OCI-LY1 (cell line): ENCODE measurements around the gene CHEK1.

ENCODE experiments used
- H2AFZ ChIP-seq: fragments of 200-600 bp; sonication (generic), shearing (Covaris generic); 2 replicates; pipeline ENCODE4 v1.6.0; 2014; ENCODE audit warnings: antibody characterized with exemption, mild to moderate bottlenecking, low read length
- H3F3A ChIP-seq: fragments of 200-600 bp; sonication (generic), shearing (Covaris generic); 2 replicates; pipeline ENCODE4 v1.6.0; 2014; ENCODE audit warnings: mild to moderate bottlenecking, antibody characterized with exemption, low read length, moderate library complexity; ENCODE audit not compliant: insufficient read depth
- H3K27ac ChIP-seq: fragments of 200-600 bp; sonication (generic); 2 replicates; pipeline ENCODE4 v1.5.1; 2014; ENCODE audit warnings: low read length, mixed run types, mild to moderate bottlenecking, low read depth; ENCODE audit not compliant: poor library complexity, severe bottlenecking
- H3K27me3 ChIP-seq: fragments of 200-600 bp; sonication (generic); 2 replicates; pipeline ENCODE4 v1.6.0; 2014; ENCODE audit warnings: antibody characterized with exemption, mild to moderate bottlenecking, low read length, moderate library complexity; ENCODE audit not compliant: insufficient read depth
- H3K36me3 ChIP-seq: fragments of 200-600 bp; sonication (generic); 2 replicates; pipeline ENCODE4 v1.6.1; 2014; ENCODE audit warnings: mild to moderate bottlenecking, antibody characterized with exemption, low read length, moderate library complexity, mixed read lengths; ENCODE audit not compliant: insufficient read depth
- H3K4me1 ChIP-seq: fragments of 200-600 bp; sonication (generic); 2 replicates; pipeline ENCODE4 v1.5.1; 2014; ENCODE audit warnings: mild to moderate bottlenecking, low read length, moderate library complexity; ENCODE audit not compliant: insufficient read depth, severe bottlenecking
- H3K4me2 ChIP-seq: fragments of 200-600 bp; sonication (generic), shearing (Covaris generic); 2 replicates; pipeline ENCODE4 v1.6.1; 2014; ENCODE audit warnings: low read length
- H3K4me3 ChIP-seq: fragments of 200-600 bp; sonication (generic); 2 replicates; pipeline ENCODE4 v1.5.1; 2014; ENCODE audit warnings: low read length, low read depth, mild to moderate bottlenecking, mixed read lengths; ENCODE audit not compliant: poor library complexity, severe bottlenecking
- H3K79me2 ChIP-seq: fragments of 200-600 bp; shearing (Covaris generic); 2 replicates; pipeline ENCODE4 v1.6.1; 2016; ENCODE audit warnings: mixed run types, low read length, mixed read lengths; ENCODE audit not compliant: insufficient read depth
- H3K9ac ChIP-seq: fragments of 200-600 bp; sonication (generic), shearing (Covaris generic); 2 replicates; pipeline ENCODE4 v1.6.1; 2014; ENCODE audit warnings: mild to moderate bottlenecking, low read length, mixed read lengths
- H3K9me2 ChIP-seq: fragments of 200-600 bp; sonication (generic), shearing (Covaris generic); 2 replicates; pipeline ENCODE4 v1.6.1; 2014; ENCODE audit warnings: low read depth, mild to moderate bottlenecking, low read length, mixed read lengths
- H3K9me3 ChIP-seq: fragments of 200-600 bp; shearing (Covaris generic); 2 replicates; pipeline ENCODE4 v1.6.1; 2014; ENCODE audit warnings: low read length, mixed read lengths
- H4K20me1 ChIP-seq: fragments of 200-600 bp; sonication (generic), shearing (Covaris generic); 2 replicates; pipeline ENCODE4 v1.6.0; 2016; ENCODE audit warnings: mild to moderate bottlenecking, low read length; ENCODE audit not compliant: insufficient read depth
- EZH2 ChIP-seq: fragments of 200-600 bp; sonication (generic), shearing (Covaris generic); IDR thresholded peaks from 2 replicates; pipeline ENCODE4 v1.8.0; 2017; ENCODE audit warnings: borderline replicate concordance, mixed run types, mild to moderate bottlenecking, antibody characterized with exemption, low read length, moderate library complexity, mixed read lengths
- TF ChIP-seq, protein P1 (sequence below): fragments of 200-600 bp; sonication (generic), shearing (Covaris generic); IDR thresholded peaks from 2 replicates; pipeline ENCODE4 v1.5.1; 2017; ENCODE audit warnings: mild to moderate bottlenecking, antibody characterized with exemption, low read length, moderate library complexity, mixed read lengths

CHEK1 gene

DNA sequence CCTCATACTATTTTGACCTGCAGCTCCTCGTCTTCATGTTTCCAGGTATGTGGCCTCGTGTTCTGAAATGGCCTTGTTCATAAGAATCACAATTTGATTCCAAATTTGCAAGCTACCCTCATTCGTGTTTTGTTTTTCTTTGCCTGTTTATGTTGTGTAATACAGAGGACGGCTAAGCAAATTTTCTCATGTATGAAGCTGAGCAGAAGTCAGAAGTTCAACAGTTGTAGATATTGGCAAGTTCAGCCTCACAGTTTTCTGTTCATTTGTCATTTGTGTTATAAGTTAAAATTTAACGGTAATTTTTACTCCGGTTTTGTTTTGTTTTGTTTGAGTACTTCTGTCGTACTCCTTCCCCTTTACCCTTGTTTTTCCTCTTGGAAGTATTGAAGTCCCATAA, 15.4 kb upstream of the CHEK1 start:
- Histone ChIP-seq H2AFZ (no peak overlapping the region), H3K27ac (no peak overlapping the region), H3K9me2 (no peaks in the 10 kb centered on the region), H3K4me2 (no peak overlapping the region), H3K4me3 (no peak overlapping the region), H3K36me3 (peaks cover 82% of the 10 kb centered on the region), H3K79me2 (no peaks in the 10 kb centered on the region), H3K9ac (no peak overlapping the region), H4K20me1 (no peaks in the 10 kb centered on the region), H3K27me3 (no peaks in the 10 kb centered on the region), H3K9me3 (no peaks in the 10 kb centered on the region), H3K4me1 (no peaks in the 10 kb centered on the region), H3F3A (no peaks in the 10 kb centered on the region)
- no peak for TF ChIP-seq EZH2
- TF ChIP-seq, protein P1, sequence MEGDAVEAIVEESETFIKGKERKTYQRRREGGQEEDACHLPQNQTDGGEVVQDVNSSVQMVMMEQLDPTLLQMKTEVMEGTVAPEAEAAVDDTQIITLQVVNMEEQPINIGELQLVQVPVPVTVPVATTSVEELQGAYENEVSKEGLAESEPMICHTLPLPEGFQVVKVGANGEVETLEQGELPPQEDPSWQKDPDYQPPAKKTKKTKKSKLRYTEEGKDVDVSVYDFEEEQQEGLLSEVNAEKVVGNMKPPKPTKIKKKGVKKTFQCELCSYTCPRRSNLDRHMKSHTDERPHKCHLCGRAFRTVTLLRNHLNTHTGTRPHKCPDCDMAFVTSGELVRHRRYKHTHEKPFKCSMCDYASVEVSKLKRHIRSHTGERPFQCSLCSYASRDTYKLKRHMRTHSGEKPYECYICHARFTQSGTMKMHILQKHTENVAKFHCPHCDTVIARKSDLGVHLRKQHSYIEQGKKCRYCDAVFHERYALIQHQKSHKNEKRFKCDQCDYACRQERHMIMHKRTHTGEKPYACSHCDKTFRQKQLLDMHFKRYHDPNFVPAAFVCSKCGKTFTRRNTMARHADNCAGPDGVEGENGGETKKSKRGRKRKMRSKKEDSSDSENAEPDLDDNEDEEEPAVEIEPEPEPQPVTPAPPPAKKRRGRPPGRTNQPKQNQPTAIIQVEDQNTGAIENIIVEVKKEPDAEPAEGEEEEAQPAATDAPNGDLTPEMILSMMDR: no peak

- Histone ChIP-seq H3K36me3 (peaks cover 81% of the 10 kb centered on the region), H3K4me1 (no peaks in the 10 kb centered on the region), H3F3A (no peaks in the 10 kb centered on the region)
Measured at GRCh38 chr11:125618383-125618782, 6.6 kb upstream of the CHEK1 start.

GRCh38 chr11:125621995-125622394, 3.0 kb upstream of the CHEK1 start:
- no peaks in the 10 kb centered on the region for H3K9me2 ChIP-seq
- H3K79me2 ChIP-seq: peaks cover 10% of the 10 kb centered on the region
- H3K4me3 ChIP-seq: no peak overlapping the region
- H3F3A ChIP-seq: no peaks in the 10 kb centered on the region
- no peak for TF ChIP-seq EZH2
- TF ChIP-seq, protein P1: no peak
- H3K9ac ChIP-seq: no peak overlapping the region
- no peaks in the 10 kb centered on the region for H3K9me3 ChIP-seq
- H3K27ac ChIP-seq: no peak overlapping the region
- no peak overlapping the region for H2AFZ ChIP-seq
- H3K27me3 ChIP-seq: no peaks in the 10 kb centered on the region
- H3K36me3 ChIP-seq: peaks cover 51% of the 10 kb centered on the region
- peaks cover 13% of the 10 kb centered on the region for H3K4me1 ChIP-seq
- H3K4me2 ChIP-seq: no peak overlapping the region
- no peaks in the 10 kb centered on the region for H4K20me1 ChIP-seq

More at GRCh38 chr11:125618383-125618782, 6.6 kb upstream of the CHEK1 start:
- Histone ChIP-seq H3K9ac (no peak overlapping the region), H3K9me3 (no peaks in the 10 kb centered on the region), H3K9me2 (no peaks in the 10 kb centered on the region), H2AFZ (no peak overlapping the region), H3K79me2 (no peaks in the 10 kb centered on the region), H3K27me3 (no peaks in the 10 kb centered on the region), H3K4me3 (no peak overlapping the region), H3K4me2 (no peak overlapping the region), H4K20me1 (no peaks in the 10 kb centered on the region), H3K27ac (no peak overlapping the region)
- no peak for TF ChIP-seq EZH2
- TF ChIP-seq, protein P1: no peak
